K562 (cell line): ENCODE measurements around the gene ATP9A. TPM values are rescaled to one million over a fixed set of nuclear protein-coding genes. Genes with fewer than 3 reads are reported as not detected.
"Not testable (repeated sequence)": the region's sequence is repeated elsewhere in the genome, so short reads cannot be mapped to it uniquely, and the experiment has no call there.

Source experiments
- ATAC-seq: fragments of 200-7000 bp; cut with Tn5 transposase; 3 replicates; pipeline ENCODE4 v1.9.1; 2020; ENCODE audit warnings: moderate library complexity
- BruUV-seq: library from RNA; stranded (reverse); fragments of 400-500 nt; replicated peaks from 2 replicates; lab custom pipeline; 2021; lab: Mats Ljungman, UMichigan
- CTCF ChIA-PET: fragments of 300-600 bp; formaldehyde crosslinking; extraction: SDS; loops from one replicate; lab custom pipeline; 2021; ENCODE audit warnings: low intra/inter-chr PET ratio; lab: Yijun Ruan, JAX
- POLR2A ChIA-PET: fragments of 300-600, 350-650 bp; sonication (Branson Sonifier 250); formaldehyde crosslinking; extraction: SDS; loops from one replicate; lab custom pipeline; 2021; ENCODE audit warnings: antibody characterized with exemption, inconsistent platforms; lab: Yijun Ruan, JAX
- DNase-seq, 4 experiments: peaks; one replicate each; pipeline versions ENCODE4 v3.0.0 to v3.0.0-alpha.2; 2011 to 2018; ENCODE audit warnings: low spot score in 3 of 4, mixed read lengths in 3 of 4; ENCODE audit errors: extremely low read depth in 1 of 4
- FAIRE-seq: peaks from 2 replicates; lab custom pipeline; 2011; peaks lifted over from hg19 to GRCh38; lab: Jason Lieb, UNC
- H2AFZ ChIP-seq: 2 replicates; pipeline ENCODE4 v1.6.0; 2011; ENCODE audit warnings: low read depth, low read length, control low read depth, inconsistent platforms
- H3K27ac ChIP-seq: fragments of 200-600 bp; 3 replicates; pipeline ENCODE4 v1.8.0; 2011; ENCODE audit warnings: low read depth, mild to moderate bottlenecking, control low read depth, inconsistent platforms, low read length, moderate library complexity, mixed read lengths; ENCODE audit errors: extremely low read depth
- H3K27me3 ChIP-seq, 2 experiments: fragments of 300-600 bp in 1 of 2; 2 replicates in 1 of 2; 3 replicates in 1 of 2; pipeline versions ENCODE4 v1.6.0 to v1.8.0; 2011; ENCODE audit warnings: inconsistent platforms in 2 of 2, low read length in 2 of 2, mild to moderate bottlenecking in 1 of 2, mixed read lengths in 1 of 2, moderate library complexity in 1 of 2; ENCODE audit not compliant: control insufficient read depth in 2 of 2, insufficient read depth in 2 of 2
- H3K36me3 ChIP-seq: fragments of 300-600 bp; 3 replicates; pipeline ENCODE4 v1.8.0; 2011; ENCODE audit warnings: mild to moderate bottlenecking, low read length, inconsistent platforms; ENCODE audit not compliant: control insufficient read depth, insufficient read depth
- H3K4me1 ChIP-seq, 2 experiments: fragments of 200-600 bp in 1 of 2; replicated peaks in 1 of 2; 2 replicates in 1 of 2; 3 replicates in 1 of 2; pipeline versions ENCODE4 v1.5.1 to v1.8.0; 2011; ENCODE audit warnings: inconsistent platforms in 2 of 2, low read length in 2 of 2, mild to moderate bottlenecking in 1 of 2, mixed read lengths in 1 of 2, moderate library complexity in 1 of 2; ENCODE audit not compliant: control insufficient read depth in 2 of 2, insufficient read depth in 2 of 2
- H3K4me2 ChIP-seq: 2 replicates; pipeline ENCODE4 v1.6.1; 2011; ENCODE audit warnings: low read length, control low read depth, inconsistent platforms, mixed read lengths; ENCODE audit not compliant: insufficient read depth
- H3K4me3 ChIP-seq: fragments of 200-600 bp; sonication (generic), shearing (Covaris generic); 2 replicates; pipeline ENCODE4 v1.5.1; 2016; ENCODE audit warnings: control low read depth, inconsistent platforms
- H3K79me2 ChIP-seq: fragments of 200-600 bp; 3 replicates; pipeline ENCODE4 v1.8.0; 2011; ENCODE audit warnings: low read length, inconsistent platforms; ENCODE audit not compliant: control insufficient read depth, insufficient read depth
- H3K9ac ChIP-seq, 2 experiments: 2 replicates each; pipeline versions ENCODE4 v1.6.0 to v1.6.1; 2011; ENCODE audit warnings: low read depth in 2 of 2, low read length in 2 of 2, control low read depth in 1 of 2, inconsistent platforms in 1 of 2, mild to moderate bottlenecking in 1 of 2, mixed read lengths in 1 of 2; ENCODE audit not compliant: insufficient read depth in 1 of 2
- H3K9me1 ChIP-seq: one replicate; pipeline ENCODE4 v1.6.0; 2011; ENCODE audit warnings: inconsistent platforms, mild to moderate bottlenecking, low read length, moderate library complexity; ENCODE audit not compliant: control insufficient read depth, insufficient read depth
- H3K9me3 ChIP-seq: replicated peaks from 2 replicates; pipeline ENCODE4 v1.5.1; 2011; ENCODE audit warnings: low read depth, low read length, inconsistent platforms; ENCODE audit not compliant: control insufficient read depth, insufficient read depth
- H4K20me1 ChIP-seq: replicated peaks from 2 replicates; pipeline ENCODE4 v1.6.1; 2011; ENCODE audit warnings: low read length, inconsistent platforms, mixed read lengths; ENCODE audit not compliant: control insufficient read depth, insufficient read depth
- ZBTB7A ChIP-seq: IDR thresholded peaks from 2 replicates; pipeline ENCODE4 v1.6.1; 2011; ENCODE audit warnings: low read depth, mild to moderate bottlenecking, low read length, moderate library complexity, borderline replicate concordance; ENCODE audit not compliant: control insufficient read depth
- ZNF431 ChIP-seq: sonication (generic); formaldehyde crosslinking; IDR thresholded peaks from 2 replicates; pipeline ENCODE4 v1.8.0; 2022; ENCODE audit warnings: mild to moderate bottlenecking, missing genetic modification reagents
- ZNF766 ChIP-seq: fragments of 200-800 bp; sonication (Bioruptor generic); conservative IDR thresholded peaks from 2 replicates; pipeline ENCODE4 v1.6.1; 2016; ENCODE audit warnings: missing genetic modification characterization, missing compliant biosample characterization
- WGBS: fragments of 100-300 bp; shearing (Covaris generic); methylation state at CpG from one replicate; pipeline ENCODE4 v1.1.6; 2016; ENCODE audit warnings: low coverage, mixed read lengths; ENCODE audit not compliant: insufficient coverage; ENCODE audit errors: missing lambda C conversion rate; 5-methylcytosine and 5-hydroxymethylcytosine counted together
- in situ Hi-C: fragments of 300-500 bp; cut with MboI; formaldehyde crosslinking; loops from 4 replicates; pipeline ENCODE4 v1.15.0; 2018; ENCODE audit warnings: inconsistent platforms, mixed read lengths
- intact Hi-C: fragments of 100-400 bp; cut with micrococcal nuclease; formaldehyde crosslinking; loops from 2 replicates; pipeline ENCODE4 v1.14.2; 2022
- polyA plus RNA-seq, 8 experiments: library from polyadenylated mRNA; depleted of rRNA in 4 of 8; stranded (reverse) in 5 of 8; unstranded in 3 of 8; fragments of >200 nt; fragmentation: Nextera tagmentation in 2 of 8; fragmentation: Illumina TruSeq in 1 of 8; extraction: Ambion mirVana in 2 of 8; extraction: Trizol in 1 of 8; gene quantifications; 2 replicates each; pipeline versions ENCODE4 v1.2.1 to v1.2.3, GENCODE V29; 2011 to 2014; ENCODE audit warnings: inconsistent platforms in 1 of 8, missing spikeins in 1 of 8
- total RNA-seq, 7 experiments: library from RNA; depleted of rRNA in 6 of 7; stranded (reverse); fragments of >200 nt in 6 of 7; fragmentation: Illumina TruSeq in 2 of 7; extraction: Trizol in 2 of 7; gene quantifications; 2 replicates each; pipeline versions ENCODE4 v1.2.1 to v1.2.3, GENCODE V29; 2011 to 2021; ENCODE audit warnings: low replicate concordance in 1 of 7

ATP9A gene
- total and polyA plus RNA-seq, 9 of the 15 experiments (the other 6 are each of a cell fraction or from before 2014, with no cell fraction given), result 0.18 to 0.62 (median 0.29) TPM

DNA sequence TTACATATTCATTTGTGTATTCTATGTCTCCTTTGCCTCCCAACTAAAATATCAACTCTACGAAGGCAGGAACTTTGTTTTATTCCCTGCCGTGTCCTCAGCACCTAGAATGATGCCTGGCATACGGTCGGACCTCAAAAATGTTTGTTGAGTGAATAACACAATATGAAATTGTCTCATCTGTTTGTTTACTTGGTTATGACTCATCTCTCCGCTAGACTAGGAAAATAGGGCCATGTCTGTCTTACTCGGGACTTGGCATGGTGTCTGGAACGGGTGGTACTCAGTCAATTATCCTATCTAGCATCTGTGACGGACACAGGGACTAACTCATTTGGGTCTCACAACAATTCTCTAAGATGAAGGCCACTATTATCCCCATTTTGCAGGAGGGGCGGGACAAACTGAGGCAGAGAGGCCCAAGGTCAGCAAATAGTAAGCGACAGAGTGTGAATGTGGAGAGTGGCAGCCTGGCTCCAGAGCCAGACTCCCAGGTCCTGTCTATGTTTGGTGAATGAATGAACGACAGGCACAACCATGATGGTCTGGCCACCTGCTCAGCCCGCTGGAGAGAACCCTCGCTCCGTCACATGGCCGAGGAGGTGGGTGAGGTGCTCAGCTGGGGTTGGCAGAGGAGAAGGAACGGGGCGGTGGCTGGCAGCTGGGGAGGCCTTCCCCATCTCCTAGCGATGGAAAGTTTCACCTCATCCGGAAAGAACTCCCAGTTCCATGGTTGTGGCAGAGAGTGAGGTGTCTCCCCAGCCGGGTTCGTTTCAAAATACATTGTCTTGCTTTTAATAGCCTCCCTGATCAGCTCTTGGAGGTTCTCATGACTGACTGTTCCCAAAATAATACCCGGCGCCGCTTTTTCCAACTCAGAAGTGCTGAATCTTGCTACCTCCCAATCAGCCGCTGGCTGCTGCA lies 198.1 kb downstream of the ATP9A start (continued):
- TF ChIP-seq ZBTB7A, result no peak

DNA sequence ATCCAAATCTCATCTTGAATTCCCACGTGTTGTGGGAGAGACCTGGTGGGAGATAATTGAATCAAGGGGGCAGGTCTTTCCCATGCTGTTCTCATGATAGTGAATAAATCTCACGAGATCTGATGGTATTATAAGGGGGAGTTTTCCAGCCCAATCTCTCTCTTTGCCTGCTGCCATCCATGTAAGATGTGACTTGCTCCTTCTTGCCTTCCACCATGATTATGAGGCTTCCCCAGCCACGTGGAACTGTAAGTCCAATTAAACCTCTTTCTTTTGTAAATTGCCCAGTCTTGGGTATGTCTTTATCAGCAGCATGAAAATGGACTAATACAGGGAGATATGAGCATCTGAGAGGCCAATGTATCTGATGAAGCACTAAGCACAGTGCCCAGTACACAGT lies 199.7 kb downstream of the ATP9A start:
- peaks cover 11 to 19% of the 10 kb centered on the region in 2 experiments for H3K4me1 ChIP-seq
- CTCF ChIA-PET, H3K9me3 ChIP-seq, H3K79me2 ChIP-seq, intact Hi-C loops, H4K20me1 ChIP-seq, FAIRE-seq, H3K27ac ChIP-seq, H2AFZ ChIP-seq: not testable (repeated sequence)
- 0 out of 2 replicates have a peak, but pooled peaks have one; percentile 51 for TF ChIP-seq ZNF766 (CRISPR knock-in tag)
- TF ChIP-seq ZNF431 (CRISPR knock-in tag), result peak; percentile 99
- TF ChIP-seq, all 486 proteins: peak for 2; not testable (repeated sequence) for 484
- H3K4me3 ChIP-seq, H3K27me3 ChIP-seq, BruUV-seq, ATAC-seq, H3K4me2 ChIP-seq, H3K9me1 ChIP-seq, H3K9ac ChIP-seq, in situ Hi-C loops, DNase-seq, H3K36me3 ChIP-seq: not testable (repeated sequence)
- POLR2A ChIA-PET, result interaction anchor here (0.7 kb wide), 1 partner anchor 473 kb away, joined by 3 read pairs; no protein-coding TSS in a partner anchor
- 15% methylated on average over 3 of the region's 3 CpGs for WGBS
